ENCODE results near the gene IL10.
"Not testable (repeated sequence)": the region's sequence is repeated elsewhere in the genome, so short reads cannot be mapped to it uniquely, and the experiment has no call there.

The IL10 gene

GRCh38 chr1:206762741-206763364, 9.4 kb downstream of the IL10 start:
- DNase-seq = not testable (repeated sequence)

GRCh38 chr1:206761159-206761768, 11.0 kb downstream of the IL10 start:
- DNase-seq = no peak

GRCh38 chr1:206760590-206760989, 11.7 kb downstream of the IL10 start:
- no peak for DNase-seq

- DNase-seq = peak; percentile 61
Observed at GRCh38 chr1:206757524-206758266, 14.6 kb downstream of the IL10 start.

- no peak for DNase-seq
Observed at GRCh38 chr1:206754011-206754410, 18.3 kb downstream of the IL10 start.

- no peak for DNase-seq
Observed at GRCh38 chr1:206753141-206753540, 19.2 kb downstream of the IL10 start.

GRCh38 chr1:206752481-206752880, 19.8 kb downstream of the IL10 start:
- DNase-seq = no peak

GRCh38 chr1:206751891-206752290, 20.4 kb downstream of the IL10 start:
- no peak for DNase-seq

GRCh38 chr1:206748348-206749030, 23.8 kb downstream of the IL10 start:
- no peak for DNase-seq

- DNase-seq = no peak
Observed at GRCh38 chr1:206745301-206745700, 27.0 kb downstream of the IL10 start.

- no peak for DNase-seq
Observed at GRCh38 chr1:206744683-206745082, 27.6 kb downstream of the IL10 start.

GRCh38 chr1:206742719-206743383, 29.4 kb downstream of the IL10 start:
- no peak for DNase-seq

- no peak for DNase-seq
Observed at GRCh38 chr1:206741142-206741701, 31.1 kb downstream of the IL10 start.

- DNase-seq = no peak
Observed at GRCh38 chr1:206739411-206740076, 32.8 kb downstream of the IL10 start.

- no peak for DNase-seq
Observed at GRCh38 chr1:206738370-206739366, 33.6 kb downstream of the IL10 start.

GRCh38 chr1:206737729-206738201, 34.5 kb downstream of the IL10 start:
- DNase-seq = no peak

GRCh38 chr1:206736878-206737728, 35.2 kb downstream of the IL10 start:
- DNase-seq = peak; percentile 78

GRCh38 chr1:206735553-206736031, 36.7 kb downstream of the IL10 start:
- DNase-seq = no peak

- peak; percentile 76 for DNase-seq
Observed at GRCh38 chr1:206734499-206735142, 37.7 kb downstream of the IL10 start.

Measured in CD4-positive, alpha-beta T cell treated with Interleukin-10 for 1 hour (primary cell).